GM21737 (cell line): ENCODE data around the gene ZNF626.
"Not testable (repeated sequence)": the region's sequence is repeated elsewhere in the genome, so short reads cannot be mapped to it uniquely, and the experiment has no call there.

Experiments
- ATAC-seq: cut with Tn5 transposase; IDR thresholded peaks from one replicate; pipeline ENCODE4 v1.9.1; 2021; ENCODE audit warnings: mild to moderate bottlenecking, moderate library complexity; ENCODE audit not compliant: unreplicated experiment

ZNF626 gene

DNA sequence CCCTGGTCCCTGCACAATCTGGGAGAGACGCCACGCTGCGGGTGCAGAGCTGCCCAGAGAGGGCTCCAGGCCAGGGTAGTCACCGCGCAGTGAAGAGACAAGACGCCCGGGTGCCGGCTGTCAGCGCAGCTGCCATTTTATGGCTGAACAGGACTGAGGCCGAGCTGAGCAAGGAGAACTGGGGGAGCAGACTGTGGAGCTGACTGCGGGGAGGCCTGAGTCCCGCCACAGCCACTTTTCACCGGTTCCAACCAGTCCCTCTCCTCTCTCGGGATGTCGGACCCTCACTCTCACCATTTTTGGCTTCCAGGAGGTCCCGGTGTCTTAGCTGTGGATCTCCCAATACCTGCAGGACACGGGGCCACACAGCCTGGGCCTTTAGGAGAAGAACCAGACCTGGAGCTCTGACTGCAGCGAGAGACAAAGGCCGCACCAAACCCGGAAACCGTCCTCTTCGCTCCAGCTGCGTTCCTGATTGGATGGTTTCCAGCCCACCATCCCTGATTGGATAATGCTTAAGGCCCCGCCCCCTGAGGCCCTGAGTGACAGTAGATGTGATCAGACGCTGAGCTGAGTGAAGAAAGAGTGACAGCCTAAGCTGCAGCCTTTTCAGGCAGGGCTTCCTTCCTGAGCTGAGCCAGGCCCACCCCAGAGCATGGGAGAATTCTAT lies at the start of gene ZNF626:
Gene ZNF626 (minus strand): TSS at position 422 of the 670 bp plus-strand sequence. CDS start 125 bp downstream, at position 297.
- ATAC-seq = peak; percentile 89

DNA sequence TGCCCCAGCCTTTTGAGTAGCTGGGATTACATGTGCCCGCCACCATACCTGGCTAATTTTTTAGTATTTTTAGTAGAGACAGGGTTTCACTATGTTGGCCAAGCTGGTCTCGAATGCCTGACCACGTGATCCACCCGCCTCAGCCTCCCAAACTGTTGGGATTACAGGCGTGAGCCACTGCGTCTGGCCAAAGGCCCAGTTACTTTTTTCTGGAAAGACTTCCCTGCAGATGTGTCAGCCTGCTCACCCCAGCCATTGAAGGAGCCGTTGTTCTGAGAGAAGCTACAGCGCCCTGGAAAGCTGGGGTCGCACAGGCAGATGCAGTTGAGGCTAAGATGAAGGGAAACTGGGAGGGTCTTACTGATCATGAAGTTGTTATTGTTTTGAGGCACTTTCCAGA lies 7.9 kb upstream of the ZNF626 start:
- ATAC-seq = no peak

DNA sequence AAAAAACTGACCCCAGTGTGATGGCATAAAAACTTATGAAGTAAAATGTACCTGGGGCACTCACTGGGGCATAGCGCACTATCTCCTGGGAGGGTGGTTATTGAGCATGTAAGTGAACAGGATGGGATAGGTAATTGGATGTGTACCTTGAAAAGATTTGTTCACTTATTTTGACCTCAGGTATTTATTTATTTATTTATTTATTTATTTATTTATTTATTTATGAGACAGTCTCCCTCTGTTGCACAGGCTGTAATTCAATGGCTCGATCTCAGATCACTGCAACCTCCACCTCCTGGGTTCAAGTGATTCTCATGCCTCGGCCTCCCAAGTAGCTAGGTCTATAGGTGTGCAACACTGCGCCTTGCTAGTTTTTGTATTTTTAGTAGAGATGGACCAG lies 5.9 kb upstream of the ZNF626 start:
- ATAC-seq = no peak

DNA sequence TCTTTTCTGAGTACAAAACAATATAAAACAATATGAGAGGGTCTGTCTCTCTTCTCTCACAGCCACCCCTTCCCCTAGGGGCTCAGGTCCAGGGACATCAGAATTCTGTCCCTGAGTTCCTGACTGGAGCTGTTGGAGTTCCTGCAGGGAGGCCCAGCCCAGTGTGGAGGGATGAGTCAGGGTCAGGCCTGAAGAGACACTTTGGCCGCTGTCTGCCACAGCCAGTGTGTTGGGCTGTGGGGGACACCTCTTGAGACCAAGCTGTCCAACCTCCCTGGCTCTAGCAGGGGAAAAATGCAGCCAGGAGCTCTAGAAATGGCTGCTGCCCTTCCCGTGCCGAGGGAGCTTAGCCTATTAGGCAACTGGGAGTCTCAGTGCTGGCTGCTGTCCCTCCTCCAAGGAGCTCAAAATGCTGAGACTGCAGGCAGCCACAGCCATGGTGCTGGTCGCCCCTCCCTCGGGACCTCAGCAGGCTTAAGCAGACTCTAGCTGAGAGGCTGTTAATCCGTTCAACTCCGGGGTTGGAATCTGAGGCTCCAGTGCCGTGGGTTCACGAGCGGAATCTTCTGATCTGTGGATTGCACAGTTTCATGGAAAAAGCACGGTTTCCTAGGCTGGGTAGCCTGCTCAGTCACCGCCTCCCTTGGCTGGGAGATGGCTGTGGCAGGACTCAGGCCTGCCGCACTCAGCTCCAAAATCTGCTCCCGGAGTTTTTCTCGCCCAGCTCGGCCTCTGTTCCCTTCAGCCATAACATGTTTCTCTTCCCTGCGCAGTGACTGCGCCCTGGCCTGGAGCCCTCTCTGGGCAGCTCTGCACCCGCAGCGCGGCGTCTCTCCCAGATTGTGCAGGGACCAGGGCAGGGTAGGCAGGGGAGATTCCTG lies 3.8 kb upstream of the ZNF626 start:
- no peak for ATAC-seq

DNA sequence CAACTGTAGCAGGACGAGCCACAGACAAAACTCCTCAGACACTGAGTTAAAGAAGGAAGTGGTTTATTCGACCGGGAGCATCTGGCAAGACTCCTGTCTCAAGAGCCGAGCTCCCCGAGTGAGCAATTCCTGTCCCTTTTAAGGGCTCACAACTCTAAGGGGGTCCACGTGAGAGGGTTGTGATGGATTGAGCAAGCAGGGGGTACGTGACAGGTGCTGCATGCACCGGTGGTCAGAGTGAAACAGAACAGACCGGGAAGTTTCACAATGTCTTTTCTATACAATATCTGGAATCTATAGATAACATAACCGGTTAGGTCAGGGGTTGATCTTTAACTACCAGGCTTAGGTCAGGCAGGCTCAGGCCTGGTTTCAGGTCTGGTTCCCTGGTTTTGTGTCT lies 3.1 kb upstream of the ZNF626 start:
- ATAC-seq = not testable (repeated sequence)

- ATAC-seq = no peak
Measured at GRCh38 chr19:20662421-20663105, 1.2 kb upstream of the ZNF626 start.

GRCh38 chr19:20660473-20661140 lies 764 bp downstream of the ZNF626 start:
- no peak for ATAC-seq

GRCh38 chr19:20640545-20640944 lies 20.8 kb downstream of the ZNF626 start:
- ATAC-seq = no peak

DNA sequence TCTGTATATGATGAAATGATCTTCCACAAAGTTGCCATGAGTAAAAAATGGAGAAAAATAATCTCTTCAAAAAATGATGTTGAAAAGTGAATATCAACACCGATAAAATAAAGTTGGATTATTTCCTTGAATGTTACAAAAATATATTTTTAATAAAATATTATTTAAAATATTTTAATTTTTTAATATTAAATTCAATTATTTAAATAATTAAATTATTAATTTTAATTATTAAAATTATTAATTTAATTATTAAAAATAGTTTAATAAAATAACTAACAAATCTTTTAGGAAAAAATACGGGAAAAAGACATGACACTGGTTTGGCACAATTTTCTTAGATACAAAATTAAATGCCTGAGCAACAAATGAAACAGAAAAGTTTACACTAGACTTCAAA lies 21.3 kb downstream of the ZNF626 start:
- ATAC-seq = no peak

GRCh38 chr19:20624560-20624959 lies 36.8 kb downstream of the ZNF626 start:
- ATAC-seq = not testable (repeated sequence)

GRCh38 chr19:20616071-20616470 lies 45.3 kb downstream of the ZNF626 start:
- no peak for ATAC-seq

DNA sequence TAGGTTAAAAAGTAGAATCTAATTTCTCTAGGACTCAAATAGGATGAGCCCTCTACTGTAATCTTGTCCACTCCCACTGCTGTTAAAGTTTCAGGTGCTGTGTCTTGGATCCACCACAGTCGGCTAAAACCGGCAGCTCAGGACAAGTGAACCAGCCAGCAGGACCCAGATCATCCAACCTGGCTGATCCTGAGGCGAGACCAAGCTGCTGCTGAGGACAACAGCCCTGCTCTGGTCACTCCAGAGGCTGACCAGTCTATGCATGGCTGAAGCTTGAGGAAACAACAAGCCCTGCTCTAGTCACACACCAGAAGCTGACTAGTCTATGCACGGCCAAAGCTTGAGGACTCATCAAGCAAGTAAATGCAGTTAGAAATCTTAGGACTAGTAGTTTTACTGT lies 46.4 kb downstream of the ZNF626 start:
- ATAC-seq = not testable (repeated sequence)

- ATAC-seq = no peak
Measured at GRCh38 chr19:20612711-20613316, 48.6 kb downstream of the ZNF626 start.

DNA sequence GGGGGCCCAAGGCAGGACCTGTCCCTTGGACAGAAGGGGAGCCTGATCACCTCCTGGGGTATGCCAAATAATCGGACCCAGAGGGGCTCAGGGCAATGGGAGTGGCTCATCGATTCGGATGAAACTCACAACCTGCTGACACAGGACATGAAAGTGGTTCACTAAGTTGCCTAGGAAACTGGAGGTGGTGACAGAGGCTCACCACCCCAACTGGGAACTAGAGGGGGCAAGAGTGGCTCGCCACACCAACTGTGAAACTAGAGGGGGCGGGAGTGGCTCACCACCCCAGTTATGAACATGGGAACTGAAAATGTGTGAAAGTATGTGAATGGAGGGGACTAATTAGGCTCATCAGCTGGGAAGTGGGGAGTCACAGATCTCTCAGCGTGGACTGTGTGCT lies 49.5 kb downstream of the ZNF626 start:
- no peak for ATAC-seq

DNA sequence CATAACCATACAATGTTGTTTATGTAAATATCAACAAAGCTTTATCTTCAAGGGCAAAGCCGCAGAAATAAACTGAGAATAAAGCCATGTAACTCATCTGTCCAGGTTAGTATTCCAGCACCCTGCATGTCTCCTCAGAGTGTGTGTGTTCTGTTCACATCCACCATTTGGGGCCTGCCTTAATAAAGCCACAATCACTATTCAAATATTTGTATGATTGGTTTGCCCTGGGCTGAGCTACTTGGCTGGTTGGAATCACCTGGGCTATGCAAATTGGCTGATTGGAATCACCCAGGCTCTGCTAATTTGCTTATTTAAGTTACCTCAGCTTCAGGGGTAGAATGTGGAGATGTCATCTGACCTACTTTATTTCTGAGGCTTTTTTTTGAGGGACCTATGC lies 53.4 kb downstream of the ZNF626 start:
- ATAC-seq = no peak
